ENCODE data around the gene RREB1.

DNA sequence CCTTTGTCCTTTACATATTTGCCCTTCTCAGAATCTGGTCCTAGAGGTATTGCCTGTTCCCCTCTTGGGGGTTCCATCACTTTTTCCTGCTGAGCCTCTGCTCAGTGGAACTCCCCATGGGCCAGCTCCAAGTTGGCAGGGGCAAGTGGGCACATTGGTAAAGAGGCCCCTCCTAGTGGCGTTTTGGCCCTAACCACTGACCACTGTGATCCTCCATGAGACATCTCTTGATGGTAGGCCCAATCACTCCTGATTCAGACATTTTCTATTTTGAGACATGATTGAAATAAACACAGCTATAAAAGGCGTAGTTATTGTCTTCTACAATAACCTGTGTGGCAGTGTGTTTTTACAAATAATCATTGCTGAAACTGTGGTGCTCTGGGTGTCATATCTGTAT, 83.0 kb downstream of the RREB1 start:
- TF ChIP-seq, protein P1, sequence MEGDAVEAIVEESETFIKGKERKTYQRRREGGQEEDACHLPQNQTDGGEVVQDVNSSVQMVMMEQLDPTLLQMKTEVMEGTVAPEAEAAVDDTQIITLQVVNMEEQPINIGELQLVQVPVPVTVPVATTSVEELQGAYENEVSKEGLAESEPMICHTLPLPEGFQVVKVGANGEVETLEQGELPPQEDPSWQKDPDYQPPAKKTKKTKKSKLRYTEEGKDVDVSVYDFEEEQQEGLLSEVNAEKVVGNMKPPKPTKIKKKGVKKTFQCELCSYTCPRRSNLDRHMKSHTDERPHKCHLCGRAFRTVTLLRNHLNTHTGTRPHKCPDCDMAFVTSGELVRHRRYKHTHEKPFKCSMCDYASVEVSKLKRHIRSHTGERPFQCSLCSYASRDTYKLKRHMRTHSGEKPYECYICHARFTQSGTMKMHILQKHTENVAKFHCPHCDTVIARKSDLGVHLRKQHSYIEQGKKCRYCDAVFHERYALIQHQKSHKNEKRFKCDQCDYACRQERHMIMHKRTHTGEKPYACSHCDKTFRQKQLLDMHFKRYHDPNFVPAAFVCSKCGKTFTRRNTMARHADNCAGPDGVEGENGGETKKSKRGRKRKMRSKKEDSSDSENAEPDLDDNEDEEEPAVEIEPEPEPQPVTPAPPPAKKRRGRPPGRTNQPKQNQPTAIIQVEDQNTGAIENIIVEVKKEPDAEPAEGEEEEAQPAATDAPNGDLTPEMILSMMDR (IDR thresholded peaks at IDR 0.05; ENCODE audit: insufficient read depth, low read depth, low read length), result no peak
- TF ChIP-seq EZH2 (IDR thresholded peaks at IDR 0.05; ENCODE audit: insufficient read depth, low read length), result no peak
